ENCODE data around the gene CHCHD4. TPM values are rescaled to one million over a fixed set of nuclear protein-coding genes. Genes with fewer than 3 reads are reported as not detected.

The CHCHD4 gene
- total and polyA plus RNA-seq, 2 of the 8 experiments (the other 6 are each of a cell fraction or from before 2014, with no cell fraction given) = 15.0 to 22.3 TPM

- Histone ChIP-seq H4K91ac (replicated peaks; ENCODE audit: insufficient read length, low read length) (no peak overlapping the region), H3K79me1 (ENCODE audit: low read depth, low read length) (no peaks in the 10 kb centered on the region), H3K4me1 (replicated peaks in 1 of 4; ENCODE audit: control insufficient read depth in 3 of 4, insufficient read depth in 4 of 4, low read length in 3 of 4) (no peaks in the 10 kb centered on the region), H3K79me2 (ENCODE audit: control insufficient read depth in 1 of 2, insufficient read depth in 2 of 2, low read length in 2 of 2) (peaks cover 0 to 6% of the 10 kb centered on the region in 2 experiments; a peak in 1 of 4 replicates), H4K20me1 (replicated peaks in 1 of 2; ENCODE audit: control insufficient read depth in 1 of 2, insufficient read depth in 2 of 2, low read length in 2 of 2) (peaks cover 0 to 3% of the 10 kb centered on the region in 2 experiments), H2BK120ac (replicated peaks; ENCODE audit: low read depth, low read length) (no peak overlapping the region), H3K4ac (replicated peaks; ENCODE audit: insufficient read length, low read depth, low read length) (no peak overlapping the region), H3K9ac (replicated peaks in 1 of 4; ENCODE audit: extremely low read depth in 1 of 4, low read depth in 3 of 4, low read length in 3 of 4) (no peak overlapping the region), H4K8ac (ENCODE audit: extremely low read depth, insufficient read depth, low read length) (no peak overlapping the region), H3K14ac (ENCODE audit: insufficient read length) (no peak overlapping the region), H3K56ac (replicated peaks; ENCODE audit: insufficient read length, low read depth, low read length) (no peak overlapping the region), H3K27me3 (replicated peaks in 1 of 4; ENCODE audit: control insufficient read depth in 3 of 4, extremely low read depth in 1 of 4, insufficient read depth in 3 of 4, low read length in 3 of 4) (no peaks in the 10 kb centered on the region), H3K36me3 (ENCODE audit: control insufficient read depth in 2 of 4, insufficient read depth in 4 of 4, low read length in 3 of 4) (peaks cover 19 to 71% (median 60%) of the 10 kb centered on the region in 4 experiments; a peak in 7 of 8 replicates), H2BK15ac (ENCODE audit: low read length) (no peak overlapping the region), H2AK5ac (ENCODE audit: low read depth, low read length) (no peak overlapping the region), H3K23me2 (ENCODE audit: low read depth, low read length) (no peaks in the 10 kb centered on the region), H2BK12ac (ENCODE audit: low read depth, low read length) (no peak overlapping the region), H3K4me2 (ENCODE audit: insufficient read depth in 1 of 2, low read depth in 2 of 2, low read length in 2 of 2) (no peak overlapping the region), H2BK5ac (ENCODE audit: low read depth, low read length) (no peak overlapping the region), H3K9me3 (ENCODE audit: insufficient read depth in 2 of 2, low read depth in 1 of 2, low read length in 1 of 2) (no peaks in the 10 kb centered on the region), H2BK20ac (ENCODE audit: low read length) (no peak overlapping the region), H4K5ac (ENCODE audit: insufficient read length, low read depth, low read length) (no peak overlapping the region), H3K27ac (ENCODE audit: low read depth, low read length) (no peak overlapping the region), H3K23ac (ENCODE audit: insufficient read length) (no peak overlapping the region), H3K4me3 (ENCODE audit: extremely low read depth in 1 of 4, insufficient read depth in 2 of 4, low read depth in 3 of 4, low read length in 4 of 4) (no peak overlapping the region), H2AFZ (ENCODE audit: low read length) (no peak overlapping the region), H3K18ac (ENCODE audit: extremely low read depth, low read length) (no peak overlapping the region)
- no peak for DNase-seq (ENCODE audit: low read depth in 1 of 2, low spot score in 2 of 2)
- CTCF ChIA-PET (ENCODE audit: partially characterized antibody) = interaction anchor here (0.6 kb wide), 1 partner anchor 63 kb away, joined by 3 read pairs; no protein-coding TSS in a partner anchor
- no peak for FAIRE-seq
- 82% methylated on average over 2 of the region's 2 CpGs; no CpG with 5 or more reads in 1 of the 2 experiments for WGBS, 2 experiments (ENCODE audit: extremely low coverage in 1 of 2, insufficient coverage in 1 of 2, insufficient read length in 1 of 2, insufficient replicate concordance in 2 of 2, low coverage in 1 of 2, low lambda C conversion rate in 2 of 2, missing lambda C conversion rate in 1 of 2)
- POLR2A ChIA-PET (ENCODE audit: partially characterized antibody) = interaction anchor here (0.8 kb wide), 1 partner anchor 24 kb away, joined by 3 read pairs; no protein-coding TSS in a partner anchor
- no peak for TF ChIP-seq TAF7 (optimal IDR thresholded peaks at IDR 0.05; ENCODE audit: borderline replicate concordance, low read depth, low read length)
- TF ChIP-seq SAP30 (IDR thresholded peaks at IDR 0.05; ENCODE audit: insufficient read depth, insufficient replicate concordance, low read length) = no peak
- TF ChIP-seq KDM4A (IDR thresholded peaks at IDR 0.05; ENCODE audit: low read depth, low read length, severe bottlenecking) = no peak
- TF ChIP-seq MAX (IDR thresholded peaks at IDR 0.05) = no peak
- TF ChIP-seq CEBPB (IDR thresholded peaks at IDR 0.05; ENCODE audit: low read depth, low read length) = no peak
- no peak for TF ChIP-seq HDAC6 (IDR thresholded peaks at IDR 0.05; ENCODE audit: low read depth, low read length)
- no peak for TF ChIP-seq EP300 (IDR thresholded peaks at IDR 0.05; ENCODE audit: borderline replicate concordance in 1 of 2, low read depth in 2 of 2, low read length in 2 of 2)
- TF ChIP-seq JUN (IDR thresholded peaks at IDR 0.05; ENCODE audit: low read depth, low read length) = no peak
- TF ChIP-seq TAF1 (IDR thresholded peaks at IDR 0.05; ENCODE audit: low read depth, low read length) = no peak
- no peak for TF ChIP-seq TCF12 (IDR thresholded peaks at IDR 0.05; ENCODE audit: low read depth, low read length)
- TF ChIP-seq KDM1A (IDR thresholded peaks at IDR 0.05; ENCODE audit: borderline replicate concordance, low read length) = no peak
- no peak for TF ChIP-seq POLR2A (IDR thresholded peaks at IDR 0.05; ENCODE audit: control extremely low read depth in 1 of 2, low read depth in 2 of 2, low read length in 2 of 2)
- no peak for TF ChIP-seq SIX5 (IDR thresholded peaks at IDR 0.05; ENCODE audit: low read depth, low read length)
- no peak for TF ChIP-seq CHD1 (IDR thresholded peaks at IDR 0.05; ENCODE audit: low read depth, low read length)
- TF ChIP-seq YY1 (IDR thresholded peaks at IDR 0.05; ENCODE audit: low read depth, low read length) = no peak
These were observed 44.8 kb upstream of the CHCHD4 start for GRCh38 chr3:14169435-14169834.

Data from H1 (cell line).